Measurements from ENCODE around the gene SGK1.
"Not testable (repeated sequence)": the region's sequence is repeated elsewhere in the genome, so short reads cannot be mapped to it uniquely, and the experiment has no call there.

SGK1 gene

GRCh38 chr6:134223796-134224420, 94.0 kb downstream of the SGK1 start:
- no peak for DNase-seq (ENCODE audit: low read depth in 2 of 2)

- DNase-seq (ENCODE audit: low read depth in 2 of 2): no peak
These were observed 96.7 kb downstream of the SGK1 start for GRCh38 chr6:134221250-134221649.

- no peak for DNase-seq (ENCODE audit: low read depth in 2 of 2)
These were observed 100.1 kb downstream of the SGK1 start for GRCh38 chr6:134217798-134218140.

GRCh38 chr6:134217105-134217797, 100.7 kb downstream of the SGK1 start:
- DNase-seq (ENCODE audit: low read depth in 2 of 2): no peak

GRCh38 chr6:134216301-134217010, 101.5 kb downstream of the SGK1 start:
- DNase-seq (ENCODE audit: low read depth in 2 of 2): no peak

GRCh38 chr6:134213410-134213809, 104.5 kb downstream of the SGK1 start:
- not testable (repeated sequence) for DNase-seq (ENCODE audit: low read depth in 2 of 2)

GRCh38 chr6:134211297-134211696, 106.6 kb downstream of the SGK1 start:
- DNase-seq (ENCODE audit: low read depth in 2 of 2): no peak

- DNase-seq (ENCODE audit: low read depth in 2 of 2): no peak
These were observed 110.5 kb downstream of the SGK1 start for GRCh38 chr6:134207421-134207820.

GRCh38 chr6:134205366-134205765, 112.5 kb downstream of the SGK1 start:
- no peak for DNase-seq (ENCODE audit: low read depth in 2 of 2)

- not testable (repeated sequence) for DNase-seq (ENCODE audit: low read depth in 2 of 2)
These were observed 113.2 kb downstream of the SGK1 start for GRCh38 chr6:134204759-134205158.

- DNase-seq (ENCODE audit: low read depth in 2 of 2): no peak
These were observed 113.9 kb downstream of the SGK1 start for GRCh38 chr6:134204031-134204430.

- no peak for DNase-seq (ENCODE audit: low read depth in 2 of 2)
These were observed 116.2 kb downstream of the SGK1 start for GRCh38 chr6:134201716-134202115.

- no peak for DNase-seq (ENCODE audit: low read depth in 2 of 2)
These were observed 117.9 kb downstream of the SGK1 start for GRCh38 chr6:134199848-134200606.

- no peak for DNase-seq (ENCODE audit: low read depth in 2 of 2)
These were observed 119.8 kb downstream of the SGK1 start for GRCh38 chr6:134198093-134198492.

GRCh38 chr6:134197685-134198084, 120.2 kb downstream of the SGK1 start:
- DNase-seq (ENCODE audit: low read depth in 2 of 2): not testable (repeated sequence)

- DNase-seq (ENCODE audit: low read depth in 2 of 2): no peak
These were observed 121.2 kb downstream of the SGK1 start for GRCh38 chr6:134196568-134197193.

GRCh38 chr6:134195985-134196384, 121.9 kb downstream of the SGK1 start:
- no peak for DNase-seq (ENCODE audit: low read depth in 2 of 2)

- DNase-seq (ENCODE audit: low read depth in 2 of 2): no peak
These were observed 122.6 kb downstream of the SGK1 start for GRCh38 chr6:134195164-134195906.

GRCh38 chr6:134193536-134194498, 124.1 kb downstream of the SGK1 start:
- no peak for DNase-seq (ENCODE audit: low read depth in 2 of 2)

GRCh38 chr6:134192609-134193008, 125.3 kb downstream of the SGK1 start:
- not testable (repeated sequence) for DNase-seq (ENCODE audit: low read depth in 2 of 2)
